Calu3 (cell line): ENCODE results near the gene MOB1B. TPM values are rescaled to one million over a fixed set of nuclear protein-coding genes. Genes with fewer than 3 reads are reported as not detected.
A peak's percentile ranks its signal among the peaks of the same experiment; 100 is the strongest.

Experiments used
- Bru-seq: library from RNA; stranded (reverse); fragments of 400-500 nt; gene quantifications from one replicate; lab custom pipeline; 2021; lab: Mats Ljungman, UMichigan
- BruChase-seq, 2 experiments: library from RNA; stranded (reverse); fragments of 400-500 nt; gene quantifications; one replicate each; lab custom pipeline; 2021; lab: Mats Ljungman, UMichigan
- BruUV-seq: library from RNA; stranded (reverse); fragments of 400-500 nt; replicated peaks from 2 replicates; lab custom pipeline; 2021; lab: Mats Ljungman, UMichigan
- CTCF ChIA-PET: fragments of 300-600 bp; sonication (Branson Sonifier 250); formaldehyde crosslinking; loops from one replicate; lab custom pipeline; 2022; ENCODE audit warnings: antibody characterized with exemption; lab: Charles Lee
- DNase-seq: peaks from one replicate; pipeline ENCODE4 v3.0.0; 2022
- H3K27ac Mint-ChIP-seq: one replicate; pipeline ENCODE4 v1.8.0; 2022; ENCODE audit warnings: mixed read lengths; ENCODE audit not compliant: unreplicated experiment
- H3K27me3 Mint-ChIP-seq: one replicate; pipeline ENCODE4 v1.8.0; 2022; ENCODE audit warnings: mixed read lengths; ENCODE audit not compliant: unreplicated experiment
- H3K36me3 Mint-ChIP-seq: one replicate; pipeline ENCODE4 v1.8.0; 2022; ENCODE audit warnings: mild to moderate bottlenecking, moderate library complexity, mixed read lengths; ENCODE audit not compliant: insufficient read depth, unreplicated experiment
- H3K4me1 Mint-ChIP-seq: one replicate; pipeline ENCODE4 v1.8.0; 2022; ENCODE audit warnings: mild to moderate bottlenecking, low read depth, mixed read lengths; ENCODE audit not compliant: unreplicated experiment
- H3K4me3 Mint-ChIP-seq: one replicate; pipeline ENCODE4 v1.8.0; 2022; ENCODE audit warnings: mild to moderate bottlenecking, low read depth, moderate library complexity, mixed read lengths; ENCODE audit not compliant: unreplicated experiment
- H3K9me3 Mint-ChIP-seq: one replicate; pipeline ENCODE4 v1.8.0; 2022; ENCODE audit warnings: low read depth, mixed read lengths; ENCODE audit not compliant: unreplicated experiment
- CTCF ChIP-seq: fragments of 200-600 bp; IDR thresholded peaks from one replicate; pipeline ENCODE4 v1.8.0; 2022; ENCODE audit warnings: antibody characterized with exemption; ENCODE audit not compliant: unreplicated experiment
- intact Hi-C: fragments of 100-400 bp; cut with micrococcal nuclease; formaldehyde crosslinking; loops from one replicate; pipeline ENCODE4 v1.10.0; 2022; ENCODE audit not compliant: unreplicated experiment
- long read RNA-seq: library from polyadenylated mRNA; stranded (forward); transcript quantifications from one replicate; pipeline ENCODE4 v2.0.0, GENCODE V29; 2022
- total RNA-seq: library from RNA; stranded (reverse); gene quantifications from 2 replicates; pipeline ENCODE4 v1.2.3, GENCODE V29; 2022

MOB1B gene
- total RNA-seq (13.3 and 13.4 TPM in 2 replicates), Bru-seq, nascent RNA (percentile 57 among the genes with signal in this experiment), BruChase-seq, experiment 1, labeled RNA remaining after a 6-hour chase (percentile 75 among the genes with signal in this experiment), BruChase-seq, experiment 2, labeled RNA remaining after a 2-hour chase (percentile 68 among the genes with signal in this experiment)
- long read RNA-seq, partial matches to known transcripts, result 0 of 2 reads
- long read RNA-seq, other reads (novel, unspliced or antisense), result 2 of 2 reads

- Mint-ChIP-seq H3K36me3 (peaks cover 21% of the 10 kb centered on the region), H3K27me3 (no peaks in the 10 kb centered on the region), H3K4me3 (peak within 1 kb of the TSS; percentile 93), H3K4me1 (no peaks in the 10 kb centered on the region), H3K9me3 (no peaks in the 10 kb centered on the region), H3K27ac (peak within 1 kb of the TSS; percentile 64)
- no peak for TF ChIP-seq CTCF
- BruUV-seq, result no TSS peak
- intact Hi-C loops, result no loop called here
- CTCF ChIA-PET, result interaction anchor here (0.6 to 1.2 kb wide), 3 partner anchors 63 to 108 kb away, joined by 4 to 11 read pairs (median 5); partner anchors contain the start of gene GRSF1
- peak; percentile 83 for DNase-seq
These were observed at the start of gene MOB1B for GRCh38 chr4:70901984-70902576. MOB1B (plus strand) TSS chr4:70902369; CDS start chr4:70902537, 168 bp downstream.

- intact Hi-C loops, result no loop called here
- no TSS peak for BruUV-seq
- no peaks in the 10 kb centered on the region for H3K36me3 Mint-ChIP-seq
These were observed 46.7 kb upstream of the MOB1B start for GRCh38 chr4:70855464-70855863.

GRCh38 chr4:70858454-70858853, 43.7 kb upstream of the MOB1B start:
- no peak for DNase-seq

More at GRCh38 chr4:70855464-70855863, 46.7 kb upstream of the MOB1B start:
- Mint-ChIP-seq H3K27ac (no peak overlapping the region), H3K4me3 (no peak overlapping the region), H3K4me1 (peaks cover 23% of the 10 kb centered on the region), H3K27me3 (no peaks in the 10 kb centered on the region), H3K9me3 (no peaks in the 10 kb centered on the region)
- DNase-seq, result no peak
- TF ChIP-seq CTCF, result no peak
- CTCF ChIA-PET, result no interaction called here

GRCh38 chr4:70859066-70859465, 43.1 kb upstream of the MOB1B start:
- H3K4me3 Mint-ChIP-seq, result no peak overlapping the region
- H3K27me3 Mint-ChIP-seq, result no peaks in the 10 kb centered on the region
- peaks cover 23% of the 10 kb centered on the region for H3K4me1 Mint-ChIP-seq
- intact Hi-C loops, result no loop called here
- H3K9me3 Mint-ChIP-seq, result no peaks in the 10 kb centered on the region
- TF ChIP-seq CTCF, result no peak
- CTCF ChIA-PET, result no interaction called here
- no peak for DNase-seq
- H3K36me3 Mint-ChIP-seq, result no peaks in the 10 kb centered on the region
- H3K27ac Mint-ChIP-seq, result no peak overlapping the region
- BruUV-seq, result no TSS peak

More at GRCh38 chr4:70858454-70858853, 43.7 kb upstream of the MOB1B start:
- intact Hi-C loops, result no loop called here
- BruUV-seq, result no TSS peak
- CTCF ChIA-PET, result no interaction called here
- Mint-ChIP-seq H3K4me1 (peaks cover 23% of the 10 kb centered on the region), H3K9me3 (no peaks in the 10 kb centered on the region), H3K4me3 (no peak overlapping the region), H3K27ac (no peak overlapping the region), H3K27me3 (no peaks in the 10 kb centered on the region), H3K36me3 (no peaks in the 10 kb centered on the region)
- no peak for TF ChIP-seq CTCF
